IMR-90 (cell line): ENCODE measurements around the gene ACOXL. TPM values are rescaled to one million over a fixed set of nuclear protein-coding genes. Genes with fewer than 3 reads are reported as not detected.

Source experiments
- ATAC-seq: fragments of 200-7000 bp; cut with Tn5 transposase; 2 replicates; pipeline ENCODE4 v1.9.1; 2020; ENCODE audit warnings: low read depth, mild to moderate bottlenecking, moderate library complexity
- BruUV-seq: library from RNA; stranded (reverse); fragments of 400-500 nt; replicated peaks from 2 replicates; lab custom pipeline; 2021; lab: Mats Ljungman, UMichigan
- CTCF ChIA-PET: fragments of 300-600 bp; formaldehyde crosslinking; extraction: SDS; loops from one replicate; lab custom pipeline; 2021; ENCODE audit warnings: antibody characterized with exemption; lab: Yijun Ruan, JAX
- POLR2A ChIA-PET: fragments of 300-600 bp; sonication (Branson Sonifier 250); formaldehyde crosslinking; loops from one replicate; lab custom pipeline; 2022; ENCODE audit warnings: antibody characterized with exemption; ENCODE audit not compliant: unreplicated experiment; lab: Charles Lee
- DNase-seq: peaks from one replicate; pipeline ENCODE4 v3.0.0; 2013
- H2AFZ ChIP-seq: replicated peaks from 2 replicates; pipeline ENCODE3; 2013; ENCODE audit warnings: low read length, mild to moderate bottlenecking; ENCODE audit not compliant: poor library complexity
- H2AK5ac ChIP-seq: 2 replicates; pipeline ENCODE4 v1.6.1; 2013; ENCODE audit warnings: low read depth, low read length, inconsistent platforms
- H2AK9ac ChIP-seq: replicated peaks from 2 replicates; pipeline ENCODE3; 2013; ENCODE audit warnings: mild to moderate bottlenecking, low read depth, low read length, moderate library complexity; ENCODE audit not compliant: poor library complexity
- H2BK120ac ChIP-seq: 2 replicates; pipeline ENCODE4 v1.6.1; 2013; ENCODE audit warnings: low read depth, low read length, inconsistent platforms
- H2BK15ac ChIP-seq: 3 replicates; pipeline ENCODE4 v1.6.1; 2013; ENCODE audit warnings: low read depth, low read length, inconsistent platforms
- H2BK20ac ChIP-seq: 2 replicates; pipeline ENCODE4 v1.6.1; 2013; ENCODE audit warnings: low read depth, mild to moderate bottlenecking, inconsistent platforms, low read length, moderate library complexity
- H2BK5ac ChIP-seq: 2 replicates; pipeline ENCODE4 v1.6.1; 2013; ENCODE audit warnings: mild to moderate bottlenecking, low read depth, low read length, inconsistent platforms; ENCODE audit not compliant: poor library complexity, severe bottlenecking
- H3K14ac ChIP-seq: replicated peaks from 2 replicates; pipeline ENCODE4 v1.6.1; 2013; ENCODE audit warnings: low read depth, low read length, inconsistent platforms
- H3K18ac ChIP-seq: 2 replicates; pipeline ENCODE4 v1.6.1; 2013; ENCODE audit warnings: low read depth, low read length, control low read depth
- H3K23ac ChIP-seq: 2 replicates; pipeline ENCODE4 v1.6.1; 2013; ENCODE audit warnings: low read depth, low read length, inconsistent platforms
- H3K27ac ChIP-seq: 2 replicates; pipeline ENCODE4 v1.5.1; 2013; ENCODE audit warnings: mild to moderate bottlenecking, control low read depth, low read length; ENCODE audit not compliant: insufficient read depth
- H3K27me3 ChIP-seq: 2 replicates; pipeline ENCODE4 v1.6.1; 2013; ENCODE audit warnings: low read length; ENCODE audit not compliant: control insufficient read depth, insufficient read depth
- H3K36me3 ChIP-seq: 2 replicates; pipeline ENCODE4 v1.6.1; 2013; ENCODE audit warnings: low read length, mixed read lengths; ENCODE audit not compliant: control insufficient read depth, insufficient read depth
- H3K4ac ChIP-seq: 2 replicates; pipeline ENCODE4 v1.6.1; 2013; ENCODE audit warnings: low read depth, low read length, inconsistent platforms
- H3K4me1 ChIP-seq: 2 replicates; pipeline ENCODE4 v1.6.1; 2013; ENCODE audit warnings: low read length, mixed read lengths; ENCODE audit not compliant: control insufficient read depth, insufficient read depth
- H3K4me2 ChIP-seq: 2 replicates; pipeline ENCODE4 v1.6.1; 2013; ENCODE audit warnings: low read depth, mild to moderate bottlenecking, control low read depth, low read length, moderate library complexity
- H3K4me3 ChIP-seq: 2 replicates; pipeline ENCODE4 v1.5.1; 2013; ENCODE audit warnings: low read depth, mild to moderate bottlenecking, control low read depth, low read length, moderate library complexity; ENCODE audit not compliant: insufficient read depth
- H3K56ac ChIP-seq: 2 replicates; pipeline ENCODE4 v1.6.1; 2013; ENCODE audit warnings: low read length, inconsistent platforms; ENCODE audit not compliant: insufficient read depth; ENCODE audit errors: extremely low read depth
- H3K79me1 ChIP-seq, 2 experiments: 2 replicates each; pipeline ENCODE4 v1.6.1; 2013; ENCODE audit warnings: low read length in 2 of 2, inconsistent platforms in 1 of 2, low read depth in 1 of 2
- H3K9ac ChIP-seq: 2 replicates; pipeline ENCODE4 v1.6.1; 2013; ENCODE audit warnings: low read depth, low read length, control low read depth
- H3K9me1 ChIP-seq: 2 replicates; pipeline ENCODE4 v1.6.1; 2013; ENCODE audit warnings: low read length, inconsistent platforms; ENCODE audit not compliant: insufficient read depth
- H3K9me3 ChIP-seq: 2 replicates; pipeline ENCODE4 v1.6.1; 2013; ENCODE audit warnings: low read length; ENCODE audit not compliant: control insufficient read depth, insufficient read depth
- H4K20me1 ChIP-seq: 2 replicates; pipeline ENCODE4 v1.6.1; 2013; ENCODE audit warnings: low read length, inconsistent platforms; ENCODE audit not compliant: insufficient read depth
- H4K5ac ChIP-seq: 2 replicates; pipeline ENCODE4 v1.6.1; 2013; ENCODE audit warnings: mild to moderate bottlenecking, low read depth, low read length, control low read depth
- H4K8ac ChIP-seq, 2 experiments: 2 replicates each; pipeline ENCODE4 v1.6.1; 2013; ENCODE audit warnings: low read depth in 2 of 2, low read length in 2 of 2, control low read depth in 1 of 2, inconsistent platforms in 1 of 2
- H4K91ac ChIP-seq: 2 replicates; pipeline ENCODE4 v1.6.1; 2013; ENCODE audit warnings: low read depth, low read length, inconsistent platforms; ENCODE audit not compliant: insufficient read depth
- BHLHE40 ChIP-seq: fragments of 150-350 bp; IDR thresholded peaks from 2 replicates; pipeline ENCODE4 v1.6.1; 2016; ENCODE audit warnings: mild to moderate bottlenecking, low read depth, low read length
- CEBPB ChIP-seq: IDR thresholded peaks from 2 replicates; pipeline ENCODE4 v1.6.1; 2012; ENCODE audit warnings: low read depth, low read length, improper control_type of control experiment
- CHD1 ChIP-seq: IDR thresholded peaks from 2 replicates; pipeline ENCODE4 v1.6.1; 2012; ENCODE audit warnings: low read depth, low read length, improper control_type of control experiment
- CTCF ChIP-seq: conservative IDR thresholded peaks from 2 replicates; pipeline ENCODE4 v1.5.1; 2012; ENCODE audit warnings: mild to moderate bottlenecking, low read depth, low read length, improper control_type of control experiment
- ELK1 ChIP-seq: fragments of 150-350 bp; IDR thresholded peaks from 2 replicates; pipeline ENCODE4 v1.6.1; 2016; ENCODE audit warnings: low read depth, mild to moderate bottlenecking, low read length, moderate library complexity, borderline replicate concordance
- FOS ChIP-seq: fragments of 150-350 bp; IDR thresholded peaks from 2 replicates; pipeline ENCODE4 v1.6.1; 2016; ENCODE audit warnings: low read depth, low read length
- MAFK ChIP-seq: IDR thresholded peaks from 2 replicates; pipeline ENCODE4 v1.6.1; 2012; ENCODE audit warnings: low read depth, low read length, improper control_type of control experiment
- MAZ ChIP-seq: IDR thresholded peaks from 2 replicates; pipeline ENCODE4 v1.6.1; 2012; ENCODE audit warnings: low read depth, mild to moderate bottlenecking, low read length, improper control_type of control experiment, moderate library complexity, borderline replicate concordance
- MXI1 ChIP-seq: IDR thresholded peaks from 2 replicates; pipeline ENCODE4 v1.6.1; 2012; ENCODE audit warnings: low read depth, mild to moderate bottlenecking, low read length, moderate library complexity, borderline replicate concordance
- NFE2L2 ChIP-seq: fragments of 150-350 bp; IDR thresholded peaks from 2 replicates; pipeline ENCODE4 v1.6.1; 2016; ENCODE audit warnings: low read depth, mild to moderate bottlenecking, low read length
- POLR2A ChIP-seq: IDR thresholded peaks from 2 replicates; pipeline ENCODE4 v1.6.1; 2012; ENCODE audit warnings: mild to moderate bottlenecking, low read depth, low read length
- RAD21 ChIP-seq: IDR thresholded peaks from 2 replicates; pipeline ENCODE4 v1.6.1; 2012; ENCODE audit warnings: low read length, improper control_type of control experiment
- RCOR1 ChIP-seq: IDR thresholded peaks from 2 replicates; pipeline ENCODE4 v1.6.1; 2012; ENCODE audit warnings: mild to moderate bottlenecking, low read length, improper control_type of control experiment; ENCODE audit not compliant: insufficient replicate concordance
- RFX5 ChIP-seq: IDR thresholded peaks from 2 replicates; pipeline ENCODE4 v1.8.0; 2012; ENCODE audit warnings: low read depth, mild to moderate bottlenecking, low read length, moderate library complexity
- SMC3 ChIP-seq: fragments of 150-350 bp; IDR thresholded peaks from 2 replicates; pipeline ENCODE4 v1.6.1; 2016; ENCODE audit warnings: low read depth, mild to moderate bottlenecking, antibody characterized with exemption, low read length, moderate library complexity
- USF2 ChIP-seq: fragments of 150-350 bp; IDR thresholded peaks from 2 replicates; pipeline ENCODE4 v1.6.1; 2017; ENCODE audit warnings: mild to moderate bottlenecking, antibody characterized with exemption, low read length, low read depth
- WGBS, 2 experiments: methylation state at CpG; one replicate each; pipeline versions ENCODE4 v1.1.5 to v1.1.7; 2013; ENCODE audit warnings: missing lambda C conversion rate in 2 of 2; ENCODE audit not compliant: insufficient read length in 1 of 2; ENCODE audit errors: extremely low coverage in 2 of 2; 5-methylcytosine and 5-hydroxymethylcytosine counted together
- dilution Hi-C: fragments of 300-500 bp; cut with HindIII; formaldehyde crosslinking; loops from one replicate; pipeline ENCODE4 v1.14.3; 2018; ENCODE audit warnings: low sequenced_read_pairs; ENCODE audit not compliant: unreplicated experiment
- in situ Hi-C: fragments of 300-500 bp; cut with MboI; formaldehyde crosslinking; loops from 3 replicates; pipeline ENCODE4 v1.14.3; 2019; ENCODE audit warnings: low sequenced_read_pairs, inconsistent platforms, mixed read lengths
- intact Hi-C: fragments of 100-400 bp; cut with micrococcal nuclease; formaldehyde crosslinking; loops from 2 replicates; pipeline ENCODE4 v1.10.0; 2022
- polyA plus RNA-seq, 3 experiments: library from polyadenylated mRNA; depleted of rRNA; stranded (reverse); fragments of >200 nt; gene quantifications; 2 replicates each; pipeline ENCODE4 v1.2.3, GENCODE V29; 2012; ENCODE audit warnings: low replicate concordance in 1 of 3
- total RNA-seq: library from RNA; depleted of rRNA; stranded (reverse); fragments of >200 nt; gene quantifications from 2 replicates; pipeline ENCODE4 v1.2.3, GENCODE V29; 2012

Gene ACOXL
- total and polyA plus RNA-seq, 2 of the 4 experiments (the other 2 are of a cell fraction): not detected

- Histone ChIP-seq H4K91ac (no peak overlapping the region), H3K4me2 (no peak overlapping the region), H3K9ac (no peak overlapping the region), H3K9me3 (no peaks in the 10 kb centered on the region), H3K56ac (no peak overlapping the region), H2BK15ac (no peak overlapping the region), H2BK20ac (no peak overlapping the region), H3K9me1 (no peaks in the 10 kb centered on the region; the same call in 1 of the 2 replicates), H4K8ac (no peak overlapping the region), H3K23ac (no peak overlapping the region), H2AFZ (no peak overlapping the region), H3K4ac (no peak overlapping the region), H2BK5ac (no peak overlapping the region), H2AK9ac (no peak overlapping the region), H3K36me3 (peaks cover 9% of the 10 kb centered on the region), H3K79me1 (no peaks in the 10 kb centered on the region), H2BK120ac (no peak overlapping the region), H3K18ac (no peak overlapping the region), H3K4me3 (no peak overlapping the region), H3K27me3 (no peaks in the 10 kb centered on the region; the same call in 1 of the 2 replicates), H4K20me1 (peaks cover 8% of the 10 kb centered on the region; the same call in 1 of the 2 replicates), H3K27ac (no peak overlapping the region), H2AK5ac (no peak overlapping the region), H3K4me1 (no peaks in the 10 kb centered on the region), H4K5ac (no peak overlapping the region), H3K14ac (no peak overlapping the region)
- ATAC-seq: no peak
- in situ Hi-C loops (no loop called here), dilution Hi-C loops (no loop called here), intact Hi-C loops (no loop called here)
- TF ChIP-seq MAFK (no peak), CTCF (no peak), RCOR1 (no peak), NFE2L2 (no peak), ELK1 (no peak), RFX5 (no peak), BHLHE40 (no peak), RAD21 (no peak), MXI1 (no peak), SMC3 (no peak), USF2 (no peak), POLR2A (no peak), CHD1 (no peak), CEBPB (no peak), MAZ (no peak), FOS (no peak)
- ChIA-PET CTCF (no interaction called here), POLR2A (no interaction called here)
- 100% methylated on average over 2 of the region's 4 CpGs; no CpG with 5 or more reads in 1 of the 2 experiments for WGBS, 2 experiments
- no TSS peak for BruUV-seq
- DNase-seq: no peak
Observed at GRCh38 chr2:111140815-111141214, 408.4 kb downstream of the ACOXL start.
